ENCODE results near the gene SLC25A43.
"Not testable (repeated sequence)": the region's sequence is repeated elsewhere in the genome, so short reads cannot be mapped to it uniquely, and the experiment has no call there.

SLC25A43 gene

DNA sequence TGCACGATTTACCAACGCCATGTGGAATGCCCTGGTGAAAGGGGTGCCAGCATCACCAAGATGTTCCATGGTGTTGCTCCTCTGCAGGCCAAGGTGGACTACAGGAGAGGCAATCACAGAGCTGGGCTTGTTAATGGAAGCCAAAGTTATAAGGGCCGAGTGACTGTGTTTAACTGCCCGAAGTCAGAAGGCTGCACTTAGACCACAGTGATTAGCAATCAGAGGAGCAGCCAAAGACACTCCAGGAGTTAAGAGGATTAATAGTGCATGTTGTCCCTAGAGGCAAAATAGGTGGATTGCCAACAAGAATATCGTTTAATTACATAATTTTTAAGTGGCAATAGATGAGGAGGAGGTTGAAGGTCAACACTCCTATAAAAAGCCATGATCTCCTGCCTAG lies 22.8 kb upstream of the SLC25A43 start:
- no peak overlapping the region for H3K4me3 ChIP-seq (ENCODE audit: low read depth, low read length)
- DNase-seq (ENCODE audit: low read depth), result no peak
- TF ChIP-seq, protein P1, sequence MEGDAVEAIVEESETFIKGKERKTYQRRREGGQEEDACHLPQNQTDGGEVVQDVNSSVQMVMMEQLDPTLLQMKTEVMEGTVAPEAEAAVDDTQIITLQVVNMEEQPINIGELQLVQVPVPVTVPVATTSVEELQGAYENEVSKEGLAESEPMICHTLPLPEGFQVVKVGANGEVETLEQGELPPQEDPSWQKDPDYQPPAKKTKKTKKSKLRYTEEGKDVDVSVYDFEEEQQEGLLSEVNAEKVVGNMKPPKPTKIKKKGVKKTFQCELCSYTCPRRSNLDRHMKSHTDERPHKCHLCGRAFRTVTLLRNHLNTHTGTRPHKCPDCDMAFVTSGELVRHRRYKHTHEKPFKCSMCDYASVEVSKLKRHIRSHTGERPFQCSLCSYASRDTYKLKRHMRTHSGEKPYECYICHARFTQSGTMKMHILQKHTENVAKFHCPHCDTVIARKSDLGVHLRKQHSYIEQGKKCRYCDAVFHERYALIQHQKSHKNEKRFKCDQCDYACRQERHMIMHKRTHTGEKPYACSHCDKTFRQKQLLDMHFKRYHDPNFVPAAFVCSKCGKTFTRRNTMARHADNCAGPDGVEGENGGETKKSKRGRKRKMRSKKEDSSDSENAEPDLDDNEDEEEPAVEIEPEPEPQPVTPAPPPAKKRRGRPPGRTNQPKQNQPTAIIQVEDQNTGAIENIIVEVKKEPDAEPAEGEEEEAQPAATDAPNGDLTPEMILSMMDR (conservative IDR thresholded peaks at IDR 0.05; ENCODE audit: low read depth, low read length), result no peak

DNA sequence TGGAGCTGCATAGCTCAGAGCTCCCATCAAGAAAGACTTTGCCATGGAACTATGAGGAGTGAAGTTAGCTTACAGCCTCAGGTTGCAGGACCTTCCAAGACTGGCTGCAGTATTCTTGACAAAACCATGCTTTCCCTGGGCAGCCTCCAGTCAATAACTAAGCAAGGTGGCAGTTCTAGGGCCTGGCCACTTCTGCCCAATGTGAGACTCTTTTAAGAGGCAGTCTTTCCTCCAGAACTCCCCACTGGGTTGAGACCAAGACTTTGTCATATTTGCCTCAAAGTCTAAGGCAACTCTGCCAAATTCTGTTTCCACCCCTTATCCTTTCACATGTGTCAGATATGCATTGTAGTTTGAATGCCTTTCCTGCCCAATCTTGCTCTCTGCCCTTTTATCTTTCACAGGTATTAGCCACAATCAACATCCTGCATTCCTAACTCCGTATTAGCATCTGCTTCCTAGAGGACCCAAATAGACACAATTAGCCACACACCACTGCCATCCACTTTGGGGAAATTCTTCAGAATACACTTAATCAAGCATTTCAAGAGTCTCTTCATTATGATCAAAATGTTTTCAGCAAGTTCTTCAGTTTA lies 17.7 kb upstream of the SLC25A43 start:
- TF ChIP-seq, protein P1 (conservative IDR thresholded peaks at IDR 0.05; ENCODE audit: low read depth, low read length), result no peak
- no peak for DNase-seq (ENCODE audit: low read depth)
- H3K4me3 ChIP-seq (ENCODE audit: low read depth, low read length), result no peak overlapping the region

DNA sequence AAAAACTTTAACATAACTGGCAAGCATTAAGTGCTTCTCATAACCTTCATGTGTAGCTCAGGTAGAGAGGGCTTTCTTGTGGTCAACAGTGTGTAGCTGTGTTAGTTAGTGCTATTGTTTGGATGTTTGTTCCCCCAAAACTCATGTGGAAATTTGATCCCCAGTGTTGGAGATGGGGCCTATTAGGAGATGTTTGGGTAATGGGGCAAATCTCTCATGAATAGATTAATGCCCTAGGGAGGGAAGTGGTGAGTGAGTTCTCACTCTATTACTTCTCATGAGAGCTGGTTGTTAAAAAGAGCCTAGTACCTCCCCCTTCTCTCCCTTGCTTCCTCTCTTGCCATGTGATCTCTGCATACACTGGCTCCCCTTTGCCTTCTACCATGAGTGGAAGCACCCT lies 16.5 kb upstream of the SLC25A43 start:
- TF ChIP-seq, protein P1 (conservative IDR thresholded peaks at IDR 0.05; ENCODE audit: low read depth, low read length), result no peak
- H3K4me3 ChIP-seq (ENCODE audit: low read depth, low read length), result no peak overlapping the region
- DNase-seq (ENCODE audit: low read depth), result no peak

DNA sequence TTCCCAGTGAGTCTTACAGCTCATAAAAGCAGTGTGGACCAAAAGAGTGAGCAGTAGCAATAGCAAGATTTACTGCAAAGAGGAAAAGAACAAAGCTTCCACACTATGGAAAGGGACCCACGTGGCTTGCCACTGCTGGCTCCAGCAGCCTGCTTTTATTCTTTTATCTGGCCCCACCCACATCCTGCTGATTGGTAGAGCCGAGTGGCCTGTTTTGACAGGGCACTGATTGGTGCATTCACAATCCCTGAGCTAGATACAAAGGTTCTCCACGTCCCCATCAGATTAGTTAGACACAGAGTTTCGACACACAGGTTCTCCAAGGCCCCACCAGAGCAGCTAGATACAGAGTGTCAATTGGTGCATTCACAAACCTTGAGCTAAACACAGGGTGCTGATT lies 12.5 kb upstream of the SLC25A43 start:
- not testable (repeated sequence) for DNase-seq (ENCODE audit: low read depth); H3K4me3 ChIP-seq (ENCODE audit: low read depth, low read length)

DNA sequence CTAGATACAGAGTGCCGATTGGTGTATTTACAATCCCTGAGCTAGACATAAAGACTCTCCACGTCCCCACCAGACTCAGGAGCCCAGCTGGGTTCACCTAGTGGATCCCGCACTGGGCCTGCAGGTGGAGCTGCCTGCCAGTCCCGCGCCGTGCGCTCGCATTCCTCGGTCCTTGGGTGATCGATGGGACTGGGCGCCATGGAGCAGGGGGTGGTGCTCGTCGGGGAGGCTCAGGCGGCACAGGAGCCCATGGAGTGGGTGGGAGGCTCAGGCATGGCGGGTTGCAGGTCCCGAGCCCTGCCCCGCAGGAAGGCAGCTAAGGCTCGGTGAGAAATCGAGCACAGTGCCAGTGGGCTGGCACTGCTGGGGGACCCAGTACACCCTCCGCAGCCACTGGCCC lies 11.7 kb upstream of the SLC25A43 start:
- not testable (repeated sequence) for DNase-seq (ENCODE audit: low read depth); H3K4me3 ChIP-seq (ENCODE audit: low read depth, low read length)

DNA sequence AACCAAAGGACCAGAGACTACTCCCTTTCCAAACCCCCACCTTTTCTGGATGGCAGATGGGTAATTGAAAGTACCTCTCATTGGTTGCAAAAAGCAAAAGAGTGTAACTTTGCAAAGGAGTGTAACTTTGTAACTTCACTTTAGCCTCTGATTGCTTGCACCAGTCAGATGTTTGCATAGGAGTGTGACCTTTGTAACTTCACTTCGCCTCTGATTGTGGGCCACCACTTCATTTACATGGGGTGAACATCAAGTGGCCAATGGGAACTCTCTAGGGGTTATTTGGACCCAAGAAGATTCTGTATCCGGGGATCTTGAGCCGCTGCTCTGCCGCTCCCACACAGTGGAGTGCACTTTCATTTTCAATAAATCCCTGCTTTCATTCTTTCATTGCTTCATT lies 9.9 kb upstream of the SLC25A43 start:
- TF ChIP-seq, protein P1 (conservative IDR thresholded peaks at IDR 0.05; ENCODE audit: low read depth, low read length), result no peak
- H3K4me3 ChIP-seq (ENCODE audit: low read depth, low read length), result peak overlapping the region; percentile 26
- DNase-seq (ENCODE audit: low read depth), result no peak

DNA sequence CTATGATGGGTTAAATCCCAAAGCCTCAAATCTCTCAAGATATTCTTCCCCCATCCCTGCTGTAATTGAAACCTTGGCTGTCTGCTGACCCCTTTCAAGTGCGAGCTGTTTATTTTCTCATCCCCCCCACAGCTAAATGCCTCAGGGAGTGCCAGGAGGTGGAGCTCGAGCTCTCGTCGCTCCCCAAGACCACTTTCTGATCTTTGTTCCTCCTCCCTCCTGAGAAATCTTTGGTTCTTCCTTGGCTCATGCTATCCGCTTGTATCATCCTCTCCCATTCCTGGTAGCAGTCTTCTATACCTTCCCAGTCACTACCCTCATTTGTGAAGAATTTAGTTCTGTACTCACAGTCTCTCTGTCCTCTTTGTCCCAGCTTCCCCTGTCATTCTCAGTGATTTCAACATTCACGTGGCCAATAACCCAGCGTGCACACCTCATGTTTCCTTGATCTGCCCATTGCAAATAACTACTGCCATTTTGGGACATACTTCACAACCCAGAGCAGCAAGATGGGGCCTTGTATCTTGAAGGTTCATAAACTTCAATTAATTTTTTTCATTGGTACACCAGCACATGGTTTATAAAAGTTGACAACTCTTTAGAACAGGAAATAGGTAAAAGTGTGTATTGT lies 9.2 kb upstream of the SLC25A43 start:
- H3K4me3 ChIP-seq (ENCODE audit: low read depth, low read length), result peak overlapping the region; percentile 26
- TF ChIP-seq, protein P1 (conservative IDR thresholded peaks at IDR 0.05; ENCODE audit: low read depth, low read length), result peak; percentile 36
- DNase-seq (ENCODE audit: low read depth), result peak; percentile 39

DNA sequence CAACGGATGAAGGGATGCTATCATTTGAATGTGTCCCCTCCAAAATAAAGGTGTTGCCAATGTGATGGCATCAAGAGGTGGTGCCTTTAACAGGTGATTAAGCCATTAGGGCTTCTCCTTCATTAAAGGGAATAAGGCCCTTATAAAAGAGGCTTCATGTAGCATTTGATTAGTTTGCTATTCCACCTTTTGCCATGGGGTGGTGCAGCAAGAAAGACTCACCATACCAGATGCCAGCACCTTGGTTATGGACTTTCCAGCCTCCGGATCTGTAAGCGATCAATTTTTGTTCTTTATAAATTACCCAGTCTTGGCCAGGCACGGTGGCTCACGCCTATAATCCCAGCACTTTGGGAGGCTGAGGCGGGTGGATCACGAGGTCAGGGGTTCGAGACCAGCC lies 7.9 kb upstream of the SLC25A43 start:
- DNase-seq (ENCODE audit: low read depth), result peak; percentile 58
- TF ChIP-seq, protein P1 (conservative IDR thresholded peaks at IDR 0.05; ENCODE audit: low read depth, low read length), result peak; percentile 54
- H3K4me3 ChIP-seq (ENCODE audit: low read depth, low read length), result no peak overlapping the region
